K562 (cell line): ENCODE data around the gene HLA-DOA. TPM values are rescaled to one million over a fixed set of nuclear protein-coding genes. Genes with fewer than 3 reads are reported as not detected.

Experiments
- ATAC-seq: fragments of 200-7000 bp; cut with Tn5 transposase; 3 replicates; pipeline ENCODE4 v1.9.1; 2020; ENCODE audit warnings: moderate library complexity
- BruUV-seq: library from RNA; stranded (reverse); fragments of 400-500 nt; replicated peaks from 2 replicates; lab custom pipeline; 2021; lab: Mats Ljungman, UMichigan
- CTCF ChIA-PET: fragments of 300-600 bp; formaldehyde crosslinking; extraction: SDS; loops from one replicate; lab custom pipeline; 2021; ENCODE audit warnings: low intra/inter-chr PET ratio; lab: Yijun Ruan, JAX
- POLR2A ChIA-PET: fragments of 300-600, 350-650 bp; sonication (Branson Sonifier 250); formaldehyde crosslinking; extraction: SDS; loops from one replicate; lab custom pipeline; 2021; ENCODE audit warnings: antibody characterized with exemption, inconsistent platforms; lab: Yijun Ruan, JAX
- DNase-seq, 4 experiments: peaks; one replicate each; pipeline versions ENCODE4 v3.0.0 to v3.0.0-alpha.2; 2011 to 2018; ENCODE audit warnings: low spot score in 3 of 4, mixed read lengths in 3 of 4; ENCODE audit errors: extremely low read depth in 1 of 4
- FAIRE-seq: peaks from 2 replicates; lab custom pipeline; 2011; peaks lifted over from hg19 to GRCh38; lab: Jason Lieb, UNC
- H2AFZ ChIP-seq: 2 replicates; pipeline ENCODE4 v1.6.0; 2011; ENCODE audit warnings: low read depth, low read length, control low read depth, inconsistent platforms
- H3K27ac ChIP-seq: fragments of 200-600 bp; 3 replicates; pipeline ENCODE4 v1.8.0; 2011; ENCODE audit warnings: low read depth, mild to moderate bottlenecking, control low read depth, inconsistent platforms, low read length, moderate library complexity, mixed read lengths; ENCODE audit errors: extremely low read depth
- H3K27me3 ChIP-seq, 2 experiments: fragments of 300-600 bp in 1 of 2; 2 replicates in 1 of 2; 3 replicates in 1 of 2; pipeline versions ENCODE4 v1.6.0 to v1.8.0; 2011; ENCODE audit warnings: inconsistent platforms in 2 of 2, low read length in 2 of 2, mild to moderate bottlenecking in 1 of 2, mixed read lengths in 1 of 2, moderate library complexity in 1 of 2; ENCODE audit not compliant: control insufficient read depth in 2 of 2, insufficient read depth in 2 of 2
- H3K36me3 ChIP-seq: fragments of 300-600 bp; 3 replicates; pipeline ENCODE4 v1.8.0; 2011; ENCODE audit warnings: mild to moderate bottlenecking, low read length, inconsistent platforms; ENCODE audit not compliant: control insufficient read depth, insufficient read depth
- H3K4me1 ChIP-seq, 2 experiments: fragments of 200-600 bp in 1 of 2; replicated peaks in 1 of 2; 2 replicates in 1 of 2; 3 replicates in 1 of 2; pipeline versions ENCODE4 v1.5.1 to v1.8.0; 2011; ENCODE audit warnings: inconsistent platforms in 2 of 2, low read length in 2 of 2, mild to moderate bottlenecking in 1 of 2, mixed read lengths in 1 of 2, moderate library complexity in 1 of 2; ENCODE audit not compliant: control insufficient read depth in 2 of 2, insufficient read depth in 2 of 2
- H3K4me2 ChIP-seq: 2 replicates; pipeline ENCODE4 v1.6.1; 2011; ENCODE audit warnings: low read length, control low read depth, inconsistent platforms, mixed read lengths; ENCODE audit not compliant: insufficient read depth
- H3K4me3 ChIP-seq: fragments of 200-600 bp; sonication (generic), shearing (Covaris generic); 2 replicates; pipeline ENCODE4 v1.5.1; 2016; ENCODE audit warnings: control low read depth, inconsistent platforms
- H3K79me2 ChIP-seq: fragments of 200-600 bp; 3 replicates; pipeline ENCODE4 v1.8.0; 2011; ENCODE audit warnings: low read length, inconsistent platforms; ENCODE audit not compliant: control insufficient read depth, insufficient read depth
- H3K9ac ChIP-seq, 2 experiments: 2 replicates each; pipeline versions ENCODE4 v1.6.0 to v1.6.1; 2011; ENCODE audit warnings: low read depth in 2 of 2, low read length in 2 of 2, control low read depth in 1 of 2, inconsistent platforms in 1 of 2, mild to moderate bottlenecking in 1 of 2, mixed read lengths in 1 of 2; ENCODE audit not compliant: insufficient read depth in 1 of 2
- H3K9me1 ChIP-seq: one replicate; pipeline ENCODE4 v1.6.0; 2011; ENCODE audit warnings: inconsistent platforms, mild to moderate bottlenecking, low read length, moderate library complexity; ENCODE audit not compliant: control insufficient read depth, insufficient read depth
- H3K9me3 ChIP-seq: replicated peaks from 2 replicates; pipeline ENCODE4 v1.5.1; 2011; ENCODE audit warnings: low read depth, low read length, inconsistent platforms; ENCODE audit not compliant: control insufficient read depth, insufficient read depth
- H4K20me1 ChIP-seq: replicated peaks from 2 replicates; pipeline ENCODE4 v1.6.1; 2011; ENCODE audit warnings: low read length, inconsistent platforms, mixed read lengths; ENCODE audit not compliant: control insufficient read depth, insufficient read depth
- HDAC6 ChIP-seq: IDR thresholded peaks from 2 replicates; pipeline ENCODE4 v1.6.1; 2012; ENCODE audit warnings: low read depth, mild to moderate bottlenecking, control low read depth, inconsistent platforms, low read length, moderate library complexity
- MYBL2 ChIP-seq, 2 experiments: fragments of 450-650 bp in 1 of 2; sonication (generic) in 1 of 2; formaldehyde crosslinking in 1 of 2; IDR thresholded peaks; 2 replicates each; pipeline versions ENCODE4 v1.6.1 to v1.8.1; 2017 to 2022; ENCODE audit warnings: borderline replicate concordance in 1 of 2, inconsistent platforms in 1 of 2, low read depth in 1 of 2, mild to moderate bottlenecking in 1 of 2, missing genetic modification reagents in 1 of 2, moderate library complexity in 1 of 2
- NR2C2 ChIP-seq, 2 experiments: fragments of 200-800 bp in 1 of 2; sonication (Bioruptor generic) in 1 of 2; sonication (generic) in 1 of 2; formaldehyde crosslinking in 1 of 2; IDR thresholded peaks; 2 replicates each; pipeline versions ENCODE4 v1.6.1 to v1.8.0; 2016 to 2022; ENCODE audit warnings: mild to moderate bottlenecking in 1 of 2, missing compliant biosample characterization in 1 of 2, missing genetic modification characterization in 1 of 2, missing genetic modification reagents in 1 of 2
- POLR2AphosphoS5 ChIP-seq: IDR thresholded peaks from 2 replicates; pipeline ENCODE4 v1.6.1; 2011; ENCODE audit warnings: mild to moderate bottlenecking, low read depth, low read length, moderate library complexity; ENCODE audit not compliant: control insufficient read depth, insufficient read depth
- POLR2B ChIP-seq: fragments of 450-650 bp; IDR thresholded peaks from 2 replicates; pipeline ENCODE4 v1.6.1; 2018; ENCODE audit warnings: low read depth; ENCODE audit not compliant: partially characterized antibody
- RBFOX2 ChIP-seq: fragments of 200-400 bp; formaldehyde crosslinking; IDR thresholded peaks from 2 replicates; pipeline ENCODE4 v1.6.1; 2017; ENCODE audit warnings: low read depth, mild to moderate bottlenecking, low read length, moderate library complexity
- SMARCB1 ChIP-seq: IDR thresholded peaks from 2 replicates; pipeline ENCODE4 v1.6.1; 2011; ENCODE audit warnings: improper control_type of control experiment, low read depth; ENCODE audit not compliant: insufficient read length
- ZSCAN32 ChIP-seq: fragments of 450-650 bp; formaldehyde crosslinking; IDR thresholded peaks from 2 replicates; pipeline ENCODE4 v1.4.0; 2020; ENCODE audit warnings: mild to moderate bottlenecking, moderate library complexity
- WGBS: fragments of 100-300 bp; shearing (Covaris generic); methylation state at CpG from one replicate; pipeline ENCODE4 v1.1.6; 2016; ENCODE audit warnings: low coverage, mixed read lengths; ENCODE audit not compliant: insufficient coverage; ENCODE audit errors: missing lambda C conversion rate; 5-methylcytosine and 5-hydroxymethylcytosine counted together
- in situ Hi-C: fragments of 300-500 bp; cut with MboI; formaldehyde crosslinking; loops from 4 replicates; pipeline ENCODE4 v1.15.0; 2018; ENCODE audit warnings: inconsistent platforms, mixed read lengths
- intact Hi-C: fragments of 100-400 bp; cut with micrococcal nuclease; formaldehyde crosslinking; loops from 2 replicates; pipeline ENCODE4 v1.14.2; 2022
- polyA plus RNA-seq, 8 experiments: library from polyadenylated mRNA; depleted of rRNA in 4 of 8; stranded (reverse) in 5 of 8; unstranded in 3 of 8; fragments of >200 nt; fragmentation: Nextera tagmentation in 2 of 8; fragmentation: Illumina TruSeq in 1 of 8; extraction: Ambion mirVana in 2 of 8; extraction: Trizol in 1 of 8; gene quantifications; 2 replicates each; pipeline versions ENCODE4 v1.2.1 to v1.2.3, GENCODE V29; 2011 to 2014; ENCODE audit warnings: inconsistent platforms in 1 of 8, missing spikeins in 1 of 8
- total RNA-seq, 7 experiments: library from RNA; depleted of rRNA in 6 of 7; stranded (reverse); fragments of >200 nt in 6 of 7; fragmentation: Illumina TruSeq in 2 of 7; extraction: Trizol in 2 of 7; gene quantifications; 2 replicates each; pipeline versions ENCODE4 v1.2.1 to v1.2.3, GENCODE V29; 2011 to 2021; ENCODE audit warnings: low replicate concordance in 1 of 7

HLA-DOA gene
- total and polyA plus RNA-seq, 9 of the 15 experiments (the other 6 are each of a cell fraction or from before 2014, with no cell fraction given): 0.07 TPM; not detected in 8

DNA sequence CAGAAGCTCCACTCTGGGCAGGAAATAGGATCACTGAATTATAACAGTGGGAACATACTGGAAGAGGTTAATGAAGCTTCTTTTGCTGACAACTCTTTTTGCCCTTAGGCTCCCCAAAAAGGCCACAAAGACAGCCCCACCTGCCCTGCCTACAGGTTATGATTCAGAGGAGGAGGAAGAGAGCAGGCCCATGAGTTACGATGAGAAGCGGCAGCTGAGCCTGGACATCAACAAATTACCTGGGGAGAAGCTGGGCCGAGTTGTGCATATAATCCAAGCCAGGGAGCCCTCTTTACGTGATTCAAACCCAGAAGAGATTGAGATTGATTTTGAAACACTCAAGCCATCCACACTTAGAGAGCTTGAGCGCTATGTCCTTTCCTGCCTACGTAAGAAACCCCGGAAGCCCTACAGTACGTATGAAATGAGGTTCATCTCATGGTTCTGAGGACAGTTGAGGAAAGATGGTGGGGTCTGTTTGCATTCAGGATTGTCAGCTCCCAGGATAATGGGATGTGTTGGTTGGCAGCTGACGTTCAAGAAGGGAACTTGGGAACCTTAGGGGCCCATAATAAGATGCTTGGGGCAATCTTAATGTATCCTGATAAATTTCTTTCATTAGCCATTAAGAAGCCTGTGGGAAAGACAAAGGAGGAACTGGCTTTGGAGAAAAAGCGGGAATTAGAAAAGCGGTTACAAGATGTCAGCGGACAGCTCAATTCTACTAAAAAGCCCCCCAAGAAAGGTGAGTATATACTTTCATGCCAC is 29.5 kb downstream of the HLA-DOA start (continued):
- peak; percentile 78 for TF ChIP-seq POLR2AphosphoS5
- TF ChIP-seq SMARCB1: no peak
- TF ChIP-seq NR2C2 (CRISPR knock-in tag; IDR thresholded peaks at IDR 0.05): no peak
- no peak for TF ChIP-seq NR2C2 (tag; IDR thresholded peaks at IDR 0.05)
- no peak for TF ChIP-seq MYBL2 (IDR thresholded peaks at IDR 0.05; ENCODE audit: low read depth)
- no peak for TF ChIP-seq MYBL2 (CRISPR knock-in tag; IDR thresholded peaks at IDR 0.05; ENCODE audit: borderline replicate concordance)
- TF ChIP-seq HDAC6: no peak
- peak; percentile 42 for TF ChIP-seq POLR2B
- TF ChIP-seq, all 486 proteins: peak for 8

- no peaks in the 10 kb centered on the region for H3K9me3 ChIP-seq
- FAIRE-seq (no peak), ATAC-seq (no peak), DNase-seq (no peak)
- no peak overlapping the region for H3K4me2 ChIP-seq
- no peak overlapping the region for H2AFZ ChIP-seq
- H3K27ac ChIP-seq: no peak overlapping the region
- no peak overlapping the region for H3K9ac ChIP-seq
- 0 out of 2 replicates have a peak, but pooled peaks have one; percentile 5 for TF ChIP-seq POLR2AphosphoS5
- no peak for TF ChIP-seq ZSCAN32
- TF ChIP-seq RBFOX2: peak; percentile 30; the same call in 1 of the 2 replicates
- ChIA-PET POLR2A (interaction anchor here (0.6 to 13.4 kb wide), 5 partner anchors 7 to 853 kb away, joined by 3 to 384 read pairs (median 4); partner anchors contain the start of gene HLA-DMA), CTCF (no interaction called here)
- H3K27me3 ChIP-seq: no peaks in the 10 kb centered on the region
- H3K36me3 ChIP-seq: peaks cover 93% of the 10 kb centered on the region
- H3K4me1 ChIP-seq: peaks cover 5 to 12% of the 10 kb centered on the region in 2 experiments; a peak in 4 of 5 replicates
- no TSS peak for BruUV-seq
- WGBS: 98% methylated on average over 6 of the region's 7 CpGs
- intact Hi-C loops (no loop called here), in situ Hi-C loops (no loop called here)
- no peak overlapping the region for H3K4me3 ChIP-seq
- peaks cover 76% of the 10 kb centered on the region for H4K20me1 ChIP-seq
- peaks cover 22% of the 10 kb centered on the region for H3K9me1 ChIP-seq
- peaks cover 59% of the 10 kb centered on the region for H3K79me2 ChIP-seq
Observed at GRCh38 chr6:32977953-32978324, 31.5 kb downstream of the HLA-DOA start.
